CD4-positive, alpha-beta T cell treated with Interleukin-4 for 4 hours (primary cell): Measurements from ENCODE around the gene ATOSA.

Source experiments
- DNase-seq: peaks from one replicate; pipeline ENCODE4 v3.0.0-alpha.2; 2020

Gene ATOSA

DNA sequence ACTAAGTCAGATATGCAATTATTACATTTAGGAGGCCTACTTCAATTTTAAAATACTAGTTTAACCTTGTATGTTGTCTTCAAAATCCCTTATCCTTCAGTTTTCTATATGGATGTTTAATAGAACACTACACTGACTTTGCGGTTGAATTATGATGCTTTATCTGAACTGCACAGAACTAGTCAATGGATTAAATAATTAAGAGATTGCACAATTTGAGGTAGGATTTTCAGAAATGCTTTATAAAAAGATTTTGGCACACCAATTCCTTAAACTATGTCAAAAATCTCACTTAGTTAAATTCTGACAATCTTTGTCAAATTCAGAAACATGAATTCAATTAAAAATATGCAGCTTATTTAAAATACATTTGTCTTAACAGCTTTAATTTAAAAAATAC is 28.1 kb downstream of the ATOSA start:
- DNase-seq = no peak

DNA sequence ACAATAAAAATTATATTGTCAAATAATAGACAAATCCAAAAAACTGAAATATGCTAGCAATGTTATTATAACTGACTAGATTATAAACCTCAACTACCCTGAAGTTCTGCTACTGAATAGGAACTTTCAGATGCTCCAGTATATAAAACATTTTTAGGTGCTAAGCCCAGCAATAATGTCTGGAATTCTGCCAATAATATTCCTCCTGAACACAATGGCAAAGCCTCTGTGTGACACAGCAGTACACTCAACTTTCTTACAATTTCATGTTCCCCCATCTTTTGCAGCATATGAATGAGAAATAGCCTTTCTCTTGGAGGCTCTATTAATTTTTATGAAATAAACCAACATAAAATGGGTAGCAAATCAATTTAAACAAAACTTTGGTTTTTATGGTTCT is 29.5 kb downstream of the ATOSA start:
- no peak for DNase-seq

DNA sequence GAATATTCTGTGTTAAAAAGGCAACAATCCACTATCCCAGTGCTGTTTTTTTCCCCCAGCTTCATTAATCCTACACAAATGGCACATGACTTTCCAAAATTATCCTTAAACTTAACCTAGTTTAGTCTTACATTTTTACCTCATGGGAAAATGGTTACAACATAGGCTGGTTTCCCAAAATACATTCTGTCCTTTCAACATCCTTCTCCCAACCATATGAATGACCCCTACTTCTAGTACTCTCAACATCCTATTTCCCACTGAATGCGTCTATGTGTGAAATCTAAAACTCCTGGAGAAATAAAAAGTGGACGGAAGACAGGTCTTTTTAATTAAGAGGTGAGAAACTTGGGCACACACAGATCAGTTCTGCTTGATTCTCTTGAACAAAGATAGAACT is 33.3 kb downstream of the ATOSA start:
- no peak for DNase-seq

DNA sequence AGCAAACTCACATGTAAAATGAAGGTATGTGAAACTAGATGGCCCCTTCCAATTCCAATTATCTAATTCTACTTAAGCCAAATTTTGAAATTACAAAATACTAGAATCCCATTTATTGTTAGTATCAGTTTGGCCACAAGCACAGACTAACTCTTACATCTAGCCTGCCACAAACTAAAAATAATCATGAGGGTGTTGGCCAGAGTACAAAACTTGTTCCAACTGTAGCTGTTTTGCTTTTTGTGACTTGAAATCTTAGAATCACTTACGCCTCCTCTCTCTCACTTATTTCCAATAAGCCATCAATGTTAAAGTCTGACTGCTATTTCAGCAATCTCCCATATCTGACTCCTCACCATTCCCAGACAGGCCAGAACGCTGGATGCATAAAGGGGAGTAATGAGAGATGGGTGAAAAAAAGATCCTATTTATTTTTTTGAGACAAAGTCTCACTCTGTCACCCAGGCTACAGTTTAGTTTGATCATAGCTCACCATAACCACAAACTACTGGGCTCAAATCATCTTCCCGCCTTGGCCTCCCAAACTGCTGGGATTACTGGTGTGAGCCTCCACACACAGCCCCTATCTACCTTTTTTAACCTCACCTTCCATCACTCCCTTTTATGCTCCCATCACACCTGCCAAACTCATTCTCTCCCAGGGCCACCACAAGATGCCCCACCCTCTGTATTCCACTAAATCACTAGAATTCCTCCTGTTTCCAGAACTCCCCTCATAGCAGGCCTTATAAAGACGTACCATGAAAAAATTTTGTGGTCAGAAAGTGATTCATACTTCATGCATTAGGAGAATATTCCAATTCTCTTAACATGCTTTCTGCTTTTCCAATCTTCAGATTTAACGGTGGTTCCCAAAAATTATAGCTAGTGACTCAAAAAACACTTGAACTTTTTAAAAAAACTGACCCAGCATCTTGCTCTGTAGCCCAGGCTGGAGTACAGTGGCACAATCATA is 36.5 kb downstream of the ATOSA start:
- no peak for DNase-seq

DNA sequence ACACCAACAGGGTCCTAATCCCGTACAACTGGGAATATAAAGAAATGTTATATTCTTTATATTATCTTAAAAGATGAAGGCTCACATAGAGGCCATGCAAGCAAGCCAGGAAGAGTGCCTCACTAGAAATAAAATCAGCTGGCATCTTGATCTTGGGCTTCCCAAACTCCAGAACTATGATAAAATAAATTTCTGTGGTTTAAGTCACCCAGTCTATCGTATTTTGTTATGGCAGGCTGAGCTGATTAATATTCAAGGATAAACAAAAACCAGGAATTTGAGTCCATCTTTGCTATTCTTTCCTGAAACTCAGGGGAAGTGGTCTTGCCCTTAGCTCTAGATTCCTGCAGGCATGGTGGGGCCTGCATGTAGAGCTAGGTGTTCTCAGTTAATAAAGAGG is 42.7 kb downstream of the ATOSA start:
- no peak for DNase-seq

DNA sequence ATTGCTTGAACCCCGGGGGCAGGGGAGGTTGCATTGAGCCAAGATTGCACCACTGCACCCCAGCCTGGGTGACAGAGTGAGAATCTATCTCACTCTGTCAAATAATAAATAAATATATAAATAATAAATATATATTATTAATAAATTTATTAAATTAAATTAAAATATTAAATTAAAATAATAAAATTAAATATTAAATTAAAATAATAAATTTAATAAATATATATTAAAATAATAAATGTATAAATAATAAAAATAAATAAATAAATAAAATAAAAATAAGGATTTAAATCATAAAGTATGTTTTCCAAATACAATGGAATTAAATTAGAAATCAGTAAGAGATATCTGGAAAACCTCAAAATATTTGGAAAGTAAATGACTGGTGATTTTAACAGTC is 43.3 kb downstream of the ATOSA start:
- no peak for DNase-seq
